H1 (cell line): ENCODE data around the gene OSBPL6. TPM values are rescaled to one million over a fixed set of nuclear protein-coding genes. Genes with fewer than 3 reads are reported as not detected.
A peak's percentile ranks its signal among the peaks of the same experiment; 100 is the strongest.

Source experiments
- EZH2 ChIP-seq: fragments of 200-600 bp; sonication (generic); IDR thresholded peaks from 2 replicates; pipeline ENCODE4 v1.7.1; 2012; ENCODE audit warnings: low read depth, mild to moderate bottlenecking, moderate library complexity, low read length, inconsistent platforms; ENCODE audit not compliant: severe bottlenecking
- JUND ChIP-seq: IDR thresholded peaks from 2 replicates; pipeline ENCODE4 v1.6.1; 2011; ENCODE audit warnings: mild to moderate bottlenecking, improper control_type of control experiment, low read length
- PHF8 ChIP-seq: fragments of 200-600 bp; sonication (generic); conservative IDR thresholded peaks from 2 replicates; pipeline ENCODE4 v1.7.1; 2012; ENCODE audit warnings: low read depth, mild to moderate bottlenecking, inconsistent platforms, low read length, moderate library complexity
- POLR2AphosphoS5 ChIP-seq: IDR thresholded peaks from 2 replicates; pipeline ENCODE4 v1.6.1; 2011; ENCODE audit warnings: low read depth, low read length
- RFX5 ChIP-seq: IDR thresholded peaks from 2 replicates; pipeline ENCODE4 v1.6.1; 2011; ENCODE audit warnings: low read depth, low read length, improper control_type of control experiment, borderline replicate concordance
- RNF2 ChIP-seq: fragments of 200-900, 300-1000 bp; sonication (generic); IDR thresholded peaks from 2 replicates; pipeline ENCODE4 v1.7.1; 2016; ENCODE audit warnings: borderline replicate concordance, low read depth, mild to moderate bottlenecking, antibody characterized with exemption, low read length; ENCODE audit not compliant: poor library complexity, severe bottlenecking; ENCODE audit errors: missing control alignments
- RXRA ChIP-seq: IDR thresholded peaks from 2 replicates; pipeline ENCODE4 v1.6.1; 2011; ENCODE audit warnings: low read depth, mild to moderate bottlenecking, low read length, moderate library complexity; ENCODE audit not compliant: insufficient read depth
- SIRT6 ChIP-seq: IDR thresholded peaks from one replicate; pipeline ENCODE4 v1.7.1; 2012; ENCODE audit warnings: low read length, inconsistent platforms
- SUZ12 ChIP-seq: fragments of 200-600 bp; sonication (generic); IDR thresholded peaks from 2 replicates; pipeline ENCODE4 v1.6.1; 2012; ENCODE audit warnings: mild to moderate bottlenecking, inconsistent platforms, low read length, moderate library complexity, mixed read lengths
- TAF1 ChIP-seq: IDR thresholded peaks from 2 replicates; pipeline ENCODE4 v1.6.1; 2011; ENCODE audit warnings: mild to moderate bottlenecking, low read depth, low read length
- TEAD4 ChIP-seq: IDR thresholded peaks from 2 replicates; pipeline ENCODE4 v1.6.1; 2012; ENCODE audit warnings: low read depth, low read length, inconsistent platforms, mixed read lengths
- polyA plus RNA-seq, 7 experiments: library from polyadenylated mRNA; depleted of rRNA in 3 of 7; stranded (reverse) in 5 of 7; unstranded in 2 of 7; fragments of >200 nt in 5 of 7; fragments of 200-250 nt in 2 of 7; gene quantifications; 1 replicate in 5 of 7; 2 replicates in 1 of 7; 4 replicates in 1 of 7; pipeline versions ENCODE4 v1.2.1 to v1.2.3, GENCODE V29; 2011 to 2013; ENCODE audit warnings: missing spikeins in 2 of 7, mixed read lengths in 2 of 7
- total RNA-seq: library from RNA; stranded (reverse); fragmentation: NEBNext Ultra II Directional; extraction: Animal tissue kit (Norgen Biotek cat#: 25700); gene quantifications from 2 replicates; pipeline ENCODE4 v1.2.1, GENCODE V29; 2021
- TF ChIP-seq, protein P1 (sequence below): fragments of 300-600 bp; sonication (generic); IDR thresholded peaks from 2 replicates; pipeline ENCODE4 v1.7.1; 2012; ENCODE audit warnings: low read length, moderate library complexity, mild to moderate bottlenecking, inconsistent platforms; ENCODE audit not compliant: insufficient replicate concordance

The OSBPL6 gene
- total and polyA plus RNA-seq, 2 of the 8 experiments (the other 6 are each of a cell fraction or from before 2014, with no cell fraction given) = 1.7 to 5.6 TPM

DNA sequence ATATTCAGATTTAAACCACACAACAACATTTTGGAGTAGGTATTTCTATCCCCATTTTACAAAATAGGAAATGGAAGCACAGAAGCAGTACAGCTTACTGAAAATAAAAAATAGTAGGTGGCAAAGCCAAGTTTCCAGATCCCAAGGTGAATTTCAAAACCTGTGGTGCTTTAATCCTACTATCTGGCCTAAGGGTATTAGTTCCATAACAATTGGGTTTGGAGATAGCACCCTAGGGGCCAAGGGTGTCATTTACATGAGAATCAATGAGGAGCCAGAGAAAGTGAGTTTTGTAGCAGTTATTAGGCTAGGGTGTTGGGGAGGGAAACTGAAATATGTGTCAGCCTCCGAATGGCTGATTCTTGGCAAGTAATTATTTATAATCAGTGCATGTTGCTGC, 24.9 kb downstream of the OSBPL6 start (continued):
- TF ChIP-seq, protein P1, sequence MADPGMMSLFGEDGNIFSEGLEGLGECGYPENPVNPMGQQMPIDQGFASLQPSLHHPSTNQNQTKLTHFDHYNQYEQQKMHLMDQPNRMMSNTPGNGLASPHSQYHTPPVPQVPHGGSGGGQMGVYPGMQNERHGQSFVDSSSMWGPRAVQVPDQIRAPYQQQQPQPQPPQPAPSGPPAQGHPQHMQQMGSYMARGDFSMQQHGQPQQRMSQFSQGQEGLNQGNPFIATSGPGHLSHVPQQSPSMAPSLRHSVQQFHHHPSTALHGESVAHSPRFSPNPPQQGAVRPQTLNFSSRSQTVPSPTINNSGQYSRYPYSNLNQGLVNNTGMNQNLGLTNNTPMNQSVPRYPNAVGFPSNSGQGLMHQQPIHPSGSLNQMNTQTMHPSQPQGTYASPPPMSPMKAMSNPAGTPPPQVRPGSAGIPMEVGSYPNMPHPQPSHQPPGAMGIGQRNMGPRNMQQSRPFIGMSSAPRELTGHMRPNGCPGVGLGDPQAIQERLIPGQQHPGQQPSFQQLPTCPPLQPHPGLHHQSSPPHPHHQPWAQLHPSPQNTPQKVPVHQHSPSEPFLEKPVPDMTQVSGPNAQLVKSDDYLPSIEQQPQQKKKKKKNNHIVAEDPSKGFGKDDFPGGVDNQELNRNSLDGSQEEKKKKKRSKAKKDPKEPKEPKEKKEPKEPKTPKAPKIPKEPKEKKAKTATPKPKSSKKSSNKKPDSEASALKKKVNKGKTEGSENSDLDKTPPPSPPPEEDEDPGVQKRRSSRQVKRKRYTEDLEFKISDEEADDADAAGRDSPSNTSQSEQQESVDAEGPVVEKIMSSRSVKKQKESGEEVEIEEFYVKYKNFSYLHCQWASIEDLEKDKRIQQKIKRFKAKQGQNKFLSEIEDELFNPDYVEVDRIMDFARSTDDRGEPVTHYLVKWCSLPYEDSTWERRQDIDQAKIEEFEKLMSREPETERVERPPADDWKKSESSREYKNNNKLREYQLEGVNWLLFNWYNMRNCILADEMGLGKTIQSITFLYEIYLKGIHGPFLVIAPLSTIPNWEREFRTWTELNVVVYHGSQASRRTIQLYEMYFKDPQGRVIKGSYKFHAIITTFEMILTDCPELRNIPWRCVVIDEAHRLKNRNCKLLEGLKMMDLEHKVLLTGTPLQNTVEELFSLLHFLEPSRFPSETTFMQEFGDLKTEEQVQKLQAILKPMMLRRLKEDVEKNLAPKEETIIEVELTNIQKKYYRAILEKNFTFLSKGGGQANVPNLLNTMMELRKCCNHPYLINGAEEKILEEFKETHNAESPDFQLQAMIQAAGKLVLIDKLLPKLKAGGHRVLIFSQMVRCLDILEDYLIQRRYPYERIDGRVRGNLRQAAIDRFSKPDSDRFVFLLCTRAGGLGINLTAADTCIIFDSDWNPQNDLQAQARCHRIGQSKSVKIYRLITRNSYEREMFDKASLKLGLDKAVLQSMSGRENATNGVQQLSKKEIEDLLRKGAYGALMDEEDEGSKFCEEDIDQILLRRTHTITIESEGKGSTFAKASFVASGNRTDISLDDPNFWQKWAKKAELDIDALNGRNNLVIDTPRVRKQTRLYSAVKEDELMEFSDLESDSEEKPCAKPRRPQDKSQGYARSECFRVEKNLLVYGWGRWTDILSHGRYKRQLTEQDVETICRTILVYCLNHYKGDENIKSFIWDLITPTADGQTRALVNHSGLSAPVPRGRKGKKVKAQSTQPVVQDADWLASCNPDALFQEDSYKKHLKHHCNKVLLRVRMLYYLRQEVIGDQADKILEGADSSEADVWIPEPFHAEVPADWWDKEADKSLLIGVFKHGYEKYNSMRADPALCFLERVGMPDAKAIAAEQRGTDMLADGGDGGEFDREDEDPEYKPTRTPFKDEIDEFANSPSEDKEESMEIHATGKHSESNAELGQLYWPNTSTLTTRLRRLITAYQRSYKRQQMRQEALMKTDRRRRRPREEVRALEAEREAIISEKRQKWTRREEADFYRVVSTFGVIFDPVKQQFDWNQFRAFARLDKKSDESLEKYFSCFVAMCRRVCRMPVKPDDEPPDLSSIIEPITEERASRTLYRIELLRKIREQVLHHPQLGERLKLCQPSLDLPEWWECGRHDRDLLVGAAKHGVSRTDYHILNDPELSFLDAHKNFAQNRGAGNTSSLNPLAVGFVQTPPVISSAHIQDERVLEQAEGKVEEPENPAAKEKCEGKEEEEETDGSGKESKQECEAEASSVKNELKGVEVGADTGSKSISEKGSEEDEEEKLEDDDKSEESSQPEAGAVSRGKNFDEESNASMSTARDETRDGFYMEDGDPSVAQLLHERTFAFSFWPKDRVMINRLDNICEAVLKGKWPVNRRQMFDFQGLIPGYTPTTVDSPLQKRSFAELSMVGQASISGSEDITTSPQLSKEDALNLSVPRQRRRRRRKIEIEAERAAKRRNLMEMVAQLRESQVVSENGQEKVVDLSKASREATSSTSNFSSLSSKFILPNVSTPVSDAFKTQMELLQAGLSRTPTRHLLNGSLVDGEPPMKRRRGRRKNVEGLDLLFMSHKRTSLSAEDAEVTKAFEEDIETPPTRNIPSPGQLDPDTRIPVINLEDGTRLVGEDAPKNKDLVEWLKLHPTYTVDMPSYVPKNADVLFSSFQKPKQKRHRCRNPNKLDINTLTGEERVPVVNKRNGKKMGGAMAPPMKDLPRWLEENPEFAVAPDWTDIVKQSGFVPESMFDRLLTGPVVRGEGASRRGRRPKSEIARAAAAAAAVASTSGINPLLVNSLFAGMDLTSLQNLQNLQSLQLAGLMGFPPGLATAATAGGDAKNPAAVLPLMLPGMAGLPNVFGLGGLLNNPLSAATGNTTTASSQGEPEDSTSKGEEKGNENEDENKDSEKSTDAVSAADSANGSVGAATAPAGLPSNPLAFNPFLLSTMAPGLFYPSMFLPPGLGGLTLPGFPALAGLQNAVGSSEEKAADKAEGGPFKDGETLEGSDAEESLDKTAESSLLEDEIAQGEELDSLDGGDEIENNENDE = peak; percentile 70
- TF ChIP-seq TEAD4 (0 out of 2 replicates have a peak, but pooled peaks have one; percentile 5), SUZ12 (no peak), TAF1 (no peak), JUND (no peak), SIRT6 (no peak), POLR2AphosphoS5 (no peak), EZH2 (no peak), PHF8 (no peak), RFX5 (no peak), RNF2 (no peak), RXRA (no peak)
